K562 (cell line): ENCODE data around the gene RREB1. TPM values are rescaled to one million over a fixed set of nuclear protein-coding genes. Genes with fewer than 3 reads are reported as not detected.

Experiments used
- ATAC-seq: fragments of 200-7000 bp; cut with Tn5 transposase; 3 replicates; pipeline ENCODE4 v1.9.1; 2020; ENCODE audit warnings: moderate library complexity
- BruUV-seq: library from RNA; stranded (reverse); fragments of 400-500 nt; replicated peaks from 2 replicates; lab custom pipeline; 2021; lab: Mats Ljungman, UMichigan
- CTCF ChIA-PET: fragments of 300-600 bp; formaldehyde crosslinking; extraction: SDS; loops from one replicate; lab custom pipeline; 2021; ENCODE audit warnings: low intra/inter-chr PET ratio; lab: Yijun Ruan, JAX
- POLR2A ChIA-PET: fragments of 300-600, 350-650 bp; sonication (Branson Sonifier 250); formaldehyde crosslinking; extraction: SDS; loops from one replicate; lab custom pipeline; 2021; ENCODE audit warnings: antibody characterized with exemption, inconsistent platforms; lab: Yijun Ruan, JAX
- DNase-seq, 4 experiments: peaks; one replicate each; pipeline versions ENCODE4 v3.0.0 to v3.0.0-alpha.2; 2011 to 2018; ENCODE audit warnings: low spot score in 3 of 4, mixed read lengths in 3 of 4; ENCODE audit errors: extremely low read depth in 1 of 4
- FAIRE-seq: peaks from 2 replicates; lab custom pipeline; 2011; peaks lifted over from hg19 to GRCh38; lab: Jason Lieb, UNC
- H2AFZ ChIP-seq: 2 replicates; pipeline ENCODE4 v1.6.0; 2011; ENCODE audit warnings: low read depth, low read length, control low read depth, inconsistent platforms
- H3K27ac ChIP-seq: fragments of 200-600 bp; 3 replicates; pipeline ENCODE4 v1.8.0; 2011; ENCODE audit warnings: low read depth, mild to moderate bottlenecking, control low read depth, inconsistent platforms, low read length, moderate library complexity, mixed read lengths; ENCODE audit errors: extremely low read depth
- H3K27me3 ChIP-seq, 2 experiments: fragments of 300-600 bp in 1 of 2; 2 replicates in 1 of 2; 3 replicates in 1 of 2; pipeline versions ENCODE4 v1.6.0 to v1.8.0; 2011; ENCODE audit warnings: inconsistent platforms in 2 of 2, low read length in 2 of 2, mild to moderate bottlenecking in 1 of 2, mixed read lengths in 1 of 2, moderate library complexity in 1 of 2; ENCODE audit not compliant: control insufficient read depth in 2 of 2, insufficient read depth in 2 of 2
- H3K36me3 ChIP-seq: fragments of 300-600 bp; 3 replicates; pipeline ENCODE4 v1.8.0; 2011; ENCODE audit warnings: mild to moderate bottlenecking, low read length, inconsistent platforms; ENCODE audit not compliant: control insufficient read depth, insufficient read depth
- H3K4me1 ChIP-seq, 2 experiments: fragments of 200-600 bp in 1 of 2; replicated peaks in 1 of 2; 2 replicates in 1 of 2; 3 replicates in 1 of 2; pipeline versions ENCODE4 v1.5.1 to v1.8.0; 2011; ENCODE audit warnings: inconsistent platforms in 2 of 2, low read length in 2 of 2, mild to moderate bottlenecking in 1 of 2, mixed read lengths in 1 of 2, moderate library complexity in 1 of 2; ENCODE audit not compliant: control insufficient read depth in 2 of 2, insufficient read depth in 2 of 2
- H3K4me2 ChIP-seq: 2 replicates; pipeline ENCODE4 v1.6.1; 2011; ENCODE audit warnings: low read length, control low read depth, inconsistent platforms, mixed read lengths; ENCODE audit not compliant: insufficient read depth
- H3K4me3 ChIP-seq: fragments of 200-600 bp; sonication (generic), shearing (Covaris generic); 2 replicates; pipeline ENCODE4 v1.5.1; 2016; ENCODE audit warnings: control low read depth, inconsistent platforms
- H3K79me2 ChIP-seq: fragments of 200-600 bp; 3 replicates; pipeline ENCODE4 v1.8.0; 2011; ENCODE audit warnings: low read length, inconsistent platforms; ENCODE audit not compliant: control insufficient read depth, insufficient read depth
- H3K9ac ChIP-seq, 2 experiments: 2 replicates each; pipeline versions ENCODE4 v1.6.0 to v1.6.1; 2011; ENCODE audit warnings: low read depth in 2 of 2, low read length in 2 of 2, control low read depth in 1 of 2, inconsistent platforms in 1 of 2, mild to moderate bottlenecking in 1 of 2, mixed read lengths in 1 of 2; ENCODE audit not compliant: insufficient read depth in 1 of 2
- H3K9me1 ChIP-seq: one replicate; pipeline ENCODE4 v1.6.0; 2011; ENCODE audit warnings: inconsistent platforms, mild to moderate bottlenecking, low read length, moderate library complexity; ENCODE audit not compliant: control insufficient read depth, insufficient read depth
- H3K9me3 ChIP-seq: replicated peaks from 2 replicates; pipeline ENCODE4 v1.5.1; 2011; ENCODE audit warnings: low read depth, low read length, inconsistent platforms; ENCODE audit not compliant: control insufficient read depth, insufficient read depth
- H4K20me1 ChIP-seq: replicated peaks from 2 replicates; pipeline ENCODE4 v1.6.1; 2011; ENCODE audit warnings: low read length, inconsistent platforms, mixed read lengths; ENCODE audit not compliant: control insufficient read depth, insufficient read depth
- DIDO1 ChIP-seq: fragments of 450-650 bp; IDR thresholded peaks from 2 replicates; pipeline ENCODE4 v1.6.1; 2016; ENCODE audit warnings: low read depth, missing biosample characterization, missing genetic modification characterization
- EP300 ChIP-seq: IDR thresholded peaks from 2 replicates; pipeline ENCODE4 v1.6.1; 2012; ENCODE audit warnings: low read length, improper control_type of control experiment
- FOXO4 ChIP-seq: fragments of 450-650 bp; formaldehyde crosslinking; IDR thresholded peaks from 2 replicates; pipeline ENCODE4 v1.4.0; 2020; ENCODE audit warnings: mild to moderate bottlenecking, moderate library complexity
- HLTF ChIP-seq: fragments of 450-650 bp; IDR thresholded peaks from 2 replicates; pipeline ENCODE4 v1.6.1; 2016
- PHB2 ChIP-seq: fragments of 450-650 bp; IDR thresholded peaks from 2 replicates; pipeline ENCODE4 v1.6.1; 2017; ENCODE audit warnings: low read depth
- PHTF2 ChIP-seq: fragments of 250-450 bp; sonication (Bioruptor Pico); IDR thresholded peaks from 2 replicates; pipeline ENCODE4 v1.5.0; 2021; ENCODE audit warnings: mild to moderate bottlenecking
- PURB ChIP-seq: sonication (generic); formaldehyde crosslinking; IDR thresholded peaks from 2 replicates; pipeline ENCODE4 v1.9.0; 2021; ENCODE audit warnings: low read depth, mild to moderate bottlenecking, missing genetic modification reagents
- STAG1 ChIP-seq: sonication (generic); formaldehyde crosslinking; IDR thresholded peaks from 2 replicates; pipeline ENCODE4 v1.5.0; 2020; ENCODE audit warnings: missing genetic modification reagents, borderline replicate concordance
- THAP7 ChIP-seq: fragments of 250-450 bp; sonication (Bioruptor Pico); IDR thresholded peaks from 2 replicates; pipeline ENCODE4 v1.5.0; 2021
- ZFX ChIP-seq: sonication (generic); formaldehyde crosslinking; IDR thresholded peaks from 2 replicates; pipeline ENCODE4 v1.8.0; 2022; ENCODE audit warnings: mild to moderate bottlenecking, missing genetic modification reagents, moderate library complexity
- ZNF551 ChIP-seq: fragments of 250-450 bp; sonication (Bioruptor Pico); IDR thresholded peaks from 2 replicates; pipeline ENCODE4 v1.5.0; 2021; ENCODE audit warnings: mild to moderate bottlenecking, moderate library complexity
- ZNF668 ChIP-seq: fragments of 250-450 bp; sonication (Bioruptor Pico); IDR thresholded peaks from 2 replicates; pipeline ENCODE4 v1.8.0; 2022; ENCODE audit warnings: mild to moderate bottlenecking, inconsistent platforms
- WGBS: fragments of 100-300 bp; shearing (Covaris generic); methylation state at CpG from one replicate; pipeline ENCODE4 v1.1.6; 2016; ENCODE audit warnings: low coverage, mixed read lengths; ENCODE audit not compliant: insufficient coverage; ENCODE audit errors: missing lambda C conversion rate; 5-methylcytosine and 5-hydroxymethylcytosine counted together
- in situ Hi-C: fragments of 300-500 bp; cut with MboI; formaldehyde crosslinking; loops from 4 replicates; pipeline ENCODE4 v1.15.0; 2018; ENCODE audit warnings: inconsistent platforms, mixed read lengths
- intact Hi-C: fragments of 100-400 bp; cut with micrococcal nuclease; formaldehyde crosslinking; loops from 2 replicates; pipeline ENCODE4 v1.14.2; 2022
- polyA plus RNA-seq, 8 experiments: library from polyadenylated mRNA; depleted of rRNA in 4 of 8; stranded (reverse) in 5 of 8; unstranded in 3 of 8; fragments of >200 nt; fragmentation: Nextera tagmentation in 2 of 8; fragmentation: Illumina TruSeq in 1 of 8; extraction: Ambion mirVana in 2 of 8; extraction: Trizol in 1 of 8; gene quantifications; 2 replicates each; pipeline versions ENCODE4 v1.2.1 to v1.2.3, GENCODE V29; 2011 to 2014; ENCODE audit warnings: inconsistent platforms in 1 of 8, missing spikeins in 1 of 8
- total RNA-seq, 7 experiments: library from RNA; depleted of rRNA in 6 of 7; stranded (reverse); fragments of >200 nt in 6 of 7; fragmentation: Illumina TruSeq in 2 of 7; extraction: Trizol in 2 of 7; gene quantifications; 2 replicates each; pipeline versions ENCODE4 v1.2.1 to v1.2.3, GENCODE V29; 2011 to 2021; ENCODE audit warnings: low replicate concordance in 1 of 7
- TF ChIP-seq, protein P1 (sequence below): fragments of 250-450 bp; sonication (Bioruptor Pico); IDR thresholded peaks from 2 replicates; pipeline ENCODE4 v1.4.0; 2020; ENCODE audit warnings: mild to moderate bottlenecking, moderate library complexity

Gene RREB1
- total and polyA plus RNA-seq, 9 of the 15 experiments (the other 6 are each of a cell fraction or from before 2014, with no cell fraction given) = 3.3 to 64.2 (median 19.3) TPM

- TF ChIP-seq ZFX = no peak
These were observed 93.6 kb downstream of the RREB1 start (continued) for GRCh38 chr6:7201444-7201731.

DNA sequence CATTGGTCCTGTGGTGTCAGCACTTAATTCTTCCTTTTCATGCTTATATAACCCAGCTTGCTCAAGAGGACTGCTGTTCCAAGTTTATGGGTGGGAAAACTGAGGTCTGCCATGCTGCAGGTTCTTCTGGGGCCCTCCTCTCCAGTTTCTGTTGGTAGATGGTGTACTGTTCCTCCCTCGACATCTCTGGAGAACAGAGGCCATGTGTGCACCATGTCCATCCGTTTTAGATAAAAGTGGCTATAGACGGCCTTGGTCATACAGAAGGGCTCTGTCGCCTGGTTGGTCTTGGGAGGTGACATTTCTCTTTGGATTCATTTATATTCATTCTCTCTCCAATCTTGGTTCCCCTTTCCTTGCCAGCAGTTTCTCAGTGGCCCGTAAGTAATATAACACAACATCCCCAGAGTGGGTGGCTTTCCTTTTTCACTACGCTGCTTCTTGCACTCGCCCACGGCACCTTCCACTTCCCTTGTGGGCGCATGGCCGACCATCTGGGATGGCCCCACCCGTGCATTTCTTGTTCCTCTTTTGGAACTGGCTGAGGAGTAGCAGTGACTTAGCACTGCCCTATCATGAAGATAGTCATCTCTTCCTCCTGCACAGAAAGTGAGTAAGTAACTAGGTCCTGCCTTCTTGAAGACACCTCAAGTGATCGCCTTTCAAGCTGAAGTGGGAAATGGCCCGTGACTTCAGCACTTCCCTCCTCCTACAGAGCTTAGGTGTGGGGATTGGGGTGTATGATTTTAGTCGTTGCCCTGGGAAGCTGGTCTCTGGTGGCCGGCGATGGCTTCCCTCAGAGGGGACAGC is 94.2 kb downstream of the RREB1 start:
- Histone ChIP-seq H3K9me1 (no peaks in the 10 kb centered on the region), H3K9ac (peak overlapping the region; percentile 88 to 90), H4K20me1 (no peaks in the 10 kb centered on the region), H3K4me2 (peak overlapping the region; percentile 100), H3K4me1 (peaks cover 11 to 34% of the 10 kb centered on the region in 2 experiments; a peak in 4 of 5 replicates), H3K27me3 (no peaks in the 10 kb centered on the region), H3K79me2 (peaks cover 97% of the 10 kb centered on the region), H3K4me3 (peak overlapping the region; percentile 49), H3K27ac (peak overlapping the region; percentile 96), H2AFZ (peak overlapping the region; percentile 43), H3K36me3 (peaks cover 78% of the 10 kb centered on the region), H3K9me3 (no peaks in the 10 kb centered on the region)
- in situ Hi-C loops = no loop called here
- ChIA-PET CTCF (no interaction called here), POLR2A (interaction anchor here (0.5 to 2.4 kb wide), 8 partner anchors 9 to 492 kb away, joined by 3 to 13 read pairs (median 4); no protein-coding TSS in a partner anchor)
- intact Hi-C loops = loop anchor here (1.0 kb wide), 1 partner anchor 37 kb away; no protein-coding TSS in a partner anchor
- BruUV-seq = TSS peak; percentile 93
- ATAC-seq = peak; percentile 80
- DNase-seq = peak; percentile 86 to 94 (median 91)
- WGBS = 2% methylated on average over 16 of the region's 16 CpGs
- peak; percentile 96 for FAIRE-seq
- TF ChIP-seq HLTF (no peak), STAG1 (no peak), PHTF2 (0 out of 2 replicates have a peak, but pooled peaks have one; percentile 73), DIDO1 (tag) (no peak), FOXO4 (0 out of 2 replicates have a peak, but pooled peaks have one; percentile 39), THAP7 (CRISPR knock-in tag) (no peak), ZNF551 (CRISPR knock-in tag) (no peak), PHB2 (no peak; the same call in 1 of the 2 replicates), PURB (CRISPR knock-in tag) (no peak), ZNF668 (CRISPR knock-in tag) (peak; percentile 39; the same call in 1 of the 2 replicates), EP300 (peak; percentile 87)
- TF ChIP-seq, protein P1, sequence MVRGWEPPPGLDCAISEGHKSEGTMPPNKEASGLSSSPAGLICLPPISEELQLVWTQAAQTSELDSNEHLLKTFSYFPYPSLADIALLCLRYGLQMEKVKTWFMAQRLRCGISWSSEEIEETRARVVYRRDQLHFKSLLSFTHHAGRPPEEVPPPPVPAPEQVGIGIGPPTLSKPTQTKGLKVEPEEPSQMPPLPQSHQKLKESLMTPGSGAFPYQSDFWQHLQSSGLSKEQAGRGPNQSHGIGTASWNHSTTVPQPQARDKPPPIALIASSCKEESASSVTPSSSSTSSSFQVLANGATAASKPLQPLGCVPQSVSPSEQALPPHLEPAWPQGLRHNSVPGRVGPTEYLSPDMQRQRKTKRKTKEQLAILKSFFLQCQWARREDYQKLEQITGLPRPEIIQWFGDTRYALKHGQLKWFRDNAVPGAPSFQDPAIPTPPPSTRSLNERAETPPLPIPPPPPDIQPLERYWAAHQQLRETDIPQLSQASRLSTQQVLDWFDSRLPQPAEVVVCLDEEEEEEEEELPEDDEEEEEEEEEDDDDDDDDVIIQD (CRISPR knock-in tag) = no peak
